ENCODE results near the gene EDDM13.

Gene EDDM13

GRCh38 chr19:56261145-56261544, 11.4 kb upstream of the EDDM13 start:
- TF ChIP-seq CTCF (IDR thresholded peaks at IDR 0.05), result no peak

- TF ChIP-seq CTCF (IDR thresholded peaks at IDR 0.05), result no peak
Measured at GRCh38 chr19:56263319-56263718, 9.2 kb upstream of the EDDM13 start.

DNA sequence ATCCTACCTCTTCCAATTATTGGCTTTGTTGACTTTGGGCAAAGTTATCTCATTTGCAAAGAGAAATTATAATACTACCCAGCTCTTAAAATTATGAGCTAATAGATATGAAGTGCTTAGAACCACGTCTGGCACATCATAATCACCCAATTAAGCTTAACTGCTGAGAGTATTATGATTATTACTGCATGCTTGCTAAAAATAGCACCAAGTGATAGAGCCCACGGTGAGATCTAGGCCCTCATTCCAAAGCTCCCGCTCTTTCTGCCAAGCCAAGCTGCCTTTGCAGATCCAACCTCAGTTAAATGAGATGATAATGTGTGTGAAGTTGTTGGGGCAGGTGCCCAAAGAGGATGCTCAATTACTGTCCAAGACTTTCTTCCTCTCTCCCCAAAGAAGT, 6.5 kb upstream of the EDDM13 start:
- no peak for TF ChIP-seq CTCF (IDR thresholded peaks at IDR 0.05)

DNA sequence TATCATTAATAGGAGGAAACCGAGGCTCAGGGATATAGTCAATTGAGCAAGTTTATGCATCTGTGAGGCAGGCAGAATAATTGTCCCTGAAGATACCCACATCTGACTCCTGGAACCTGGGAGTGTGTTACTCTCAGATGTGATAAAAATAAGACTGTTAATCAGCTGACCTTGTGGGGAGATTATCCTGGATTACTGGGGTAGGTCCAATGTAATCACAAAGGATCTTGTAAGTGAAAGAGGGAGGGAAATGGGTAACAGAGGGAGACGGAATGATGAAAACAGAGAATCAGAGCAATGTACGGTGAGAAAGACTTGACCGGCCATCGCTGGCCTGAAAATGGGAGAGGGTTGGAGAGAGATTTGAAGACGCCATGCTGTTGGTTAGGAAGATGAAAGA, 3.2 kb upstream of the EDDM13 start:
- no peak for TF ChIP-seq CTCF (IDR thresholded peaks at IDR 0.05)

- TF ChIP-seq CTCF (IDR thresholded peaks at IDR 0.05), result no peak
Measured at GRCh38 chr19:56270676-56271075, 1.9 kb upstream of the EDDM13 start.

DNA sequence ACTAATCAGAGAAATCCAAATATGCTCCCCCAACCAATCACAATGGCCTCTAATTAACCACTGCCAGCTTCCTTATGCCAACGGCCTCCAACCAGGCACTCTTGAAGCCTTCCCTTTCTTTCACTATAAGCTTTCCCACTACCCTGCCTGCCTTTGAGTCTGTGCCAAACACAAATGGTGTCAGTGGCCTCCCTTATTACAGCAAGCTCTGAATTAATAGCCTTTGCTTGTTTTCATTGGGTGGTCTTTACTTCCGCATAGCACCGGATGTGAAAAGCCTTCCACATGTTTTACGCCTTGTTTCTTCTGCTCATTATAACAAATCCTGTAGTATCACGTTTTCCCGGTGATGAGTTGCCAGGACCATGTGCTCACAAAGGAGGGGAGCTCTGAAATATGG, 1.4 kb upstream of the EDDM13 start:
- no peak for TF ChIP-seq CTCF (IDR thresholded peaks at IDR 0.05)

DNA sequence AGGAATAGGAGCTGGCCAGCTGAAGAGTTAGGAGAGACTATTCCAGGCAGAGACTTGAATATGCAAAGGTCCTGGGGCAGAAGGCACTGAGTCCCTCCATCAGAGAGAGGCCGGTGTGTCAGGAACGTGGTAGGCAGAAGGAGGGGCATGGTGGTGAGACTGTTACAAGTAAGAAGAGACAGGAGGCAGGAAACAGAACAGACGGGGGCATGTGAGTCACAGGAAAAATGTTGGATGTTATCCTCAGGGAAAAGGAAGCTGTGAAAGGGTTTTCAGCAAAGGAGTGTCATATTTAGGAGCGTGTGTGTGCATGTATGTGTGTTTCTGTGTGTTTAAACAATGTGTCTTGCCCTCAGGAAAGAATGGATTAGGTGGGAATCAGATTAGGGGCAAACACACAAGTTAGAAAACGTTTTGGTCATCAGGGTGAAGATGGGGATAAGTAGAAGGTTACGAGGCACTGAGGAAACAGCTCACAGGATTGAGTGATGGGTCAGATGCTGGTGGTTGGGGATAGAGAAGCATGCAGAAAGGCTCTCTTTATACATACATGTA, 1.1 kb downstream of the EDDM13 start:
- TF ChIP-seq CTCF (IDR thresholded peaks at IDR 0.05), result no peak

- no peak for TF ChIP-seq CTCF (IDR thresholded peaks at IDR 0.05)
Measured at GRCh38 chr19:56282809-56283208, 10.3 kb downstream of the EDDM13 start.

All from LNCAP (cell line).